Memory B cell (primary cell): ENCODE measurements around the gene IGFLR1.

Experiments
- ATAC-seq: fragments of 150-1000 bp; cut with Tn5 transposase; 2 replicates; pipeline ENCODE4 v1.10.0; 2021; ENCODE audit warnings: low read depth, mild to moderate bottlenecking, moderate library complexity
- DNase-seq, 2 donors: peaks; one replicate each; pipeline ENCODE4 v3.0.0; 2022; ENCODE audit warnings: low spot score in 2 of 2
- H3K27ac Mint-ChIP-seq: one replicate; pipeline ENCODE4 v1.8.0; 2022; ENCODE audit warnings: mild to moderate bottlenecking, moderate library complexity, mixed read lengths
- H3K27me3 Mint-ChIP-seq: one replicate; pipeline ENCODE4 v1.8.0; 2022; ENCODE audit warnings: mixed read lengths
- H3K36me3 Mint-ChIP-seq: one replicate; pipeline ENCODE4 v1.8.0; 2022; ENCODE audit warnings: mild to moderate bottlenecking, mixed read lengths
- H3K4me1 Mint-ChIP-seq: one replicate; pipeline ENCODE4 v1.8.0; 2022; ENCODE audit warnings: mixed read lengths
- H3K4me3 Mint-ChIP-seq: one replicate; pipeline ENCODE4 v1.8.0; 2022; ENCODE audit warnings: mild to moderate bottlenecking, moderate library complexity, mixed read lengths
- H3K9me3 Mint-ChIP-seq: one replicate; pipeline ENCODE4 v1.8.0; 2022; ENCODE audit warnings: mixed read lengths

IGFLR1 gene

GRCh38 chr19:35742121-35742724 lies at the start of gene IGFLR1:
Gene IGFLR1 (minus strand): TSS chr19:35742452. CDS start chr19:35741180, 1,272 bp downstream.
- peak; percentile 27 for ATAC-seq
- peaks cover 7% of the 10 kb centered on the region for H3K36me3 Mint-ChIP-seq
- peaks cover 22% of the 10 kb centered on the region for H3K4me1 Mint-ChIP-seq
- no peaks in the 10 kb centered on the region for H3K9me3 Mint-ChIP-seq
- peak; percentile 63 to 79 for DNase-seq
- peak within 1 kb of the TSS; percentile 99 for H3K27ac Mint-ChIP-seq
- H3K27me3 Mint-ChIP-seq: no peaks in the 10 kb centered on the region
- H3K4me3 Mint-ChIP-seq: peak within 1 kb of the TSS; percentile 98

- Mint-ChIP-seq H3K27ac (no peak overlapping the region), H3K4me3 (no peak overlapping the region), H3K27me3 (peaks cover 15% of the 10 kb centered on the region), H3K9me3 (no peaks in the 10 kb centered on the region), H3K4me1 (peaks cover 2% of the 10 kb centered on the region), H3K36me3 (no peaks in the 10 kb centered on the region)
- no peak for DNase-seq
- ATAC-seq: no peak
Observed at GRCh38 chr19:35791814-35792279, 49.6 kb upstream of the IGFLR1 start.

- no peaks in the 10 kb centered on the region for H3K4me1 Mint-ChIP-seq
- ATAC-seq (peak; percentile 44), DNase-seq (no peak)
- H3K27ac Mint-ChIP-seq: no peak overlapping the region
- H3K36me3 Mint-ChIP-seq: no peaks in the 10 kb centered on the region
- H3K9me3 Mint-ChIP-seq: no peaks in the 10 kb centered on the region
- H3K27me3 Mint-ChIP-seq: peaks cover 10% of the 10 kb centered on the region
- no peak overlapping the region for H3K4me3 Mint-ChIP-seq
Observed at GRCh38 chr19:35790981-35791813, 48.9 kb upstream of the IGFLR1 start.

GRCh38 chr19:35789978-35790944 lies 48.0 kb upstream of the IGFLR1 start:
- no peak for DNase-seq
- Mint-ChIP-seq H3K36me3 (no peaks in the 10 kb centered on the region), H3K9me3 (no peaks in the 10 kb centered on the region), H3K4me3 (no peak overlapping the region), H3K27me3 (peaks cover 6% of the 10 kb centered on the region), H3K4me1 (no peaks in the 10 kb centered on the region), H3K27ac (no peak overlapping the region)
- no peak for ATAC-seq

- Mint-ChIP-seq H3K4me1 (no peaks in the 10 kb centered on the region), H3K27ac (no peak overlapping the region), H3K9me3 (no peaks in the 10 kb centered on the region), H3K27me3 (peaks cover 6% of the 10 kb centered on the region), H3K4me3 (no peak overlapping the region), H3K36me3 (no peaks in the 10 kb centered on the region)
- no peak for DNase-seq
- no peak for ATAC-seq
Observed at GRCh38 chr19:35789195-35789977, 47.1 kb upstream of the IGFLR1 start.

- no peaks in the 10 kb centered on the region for H3K9me3 Mint-ChIP-seq
- H3K36me3 Mint-ChIP-seq: peaks cover under 1% of the 10 kb centered on the region
- H3K4me1 Mint-ChIP-seq: no peaks in the 10 kb centered on the region
- peaks cover 3% of the 10 kb centered on the region for H3K27me3 Mint-ChIP-seq
- H3K27ac Mint-ChIP-seq: no peak overlapping the region
- DNase-seq: no peak
- H3K4me3 Mint-ChIP-seq: no peak overlapping the region
- ATAC-seq: no peak
Observed at GRCh38 chr19:35788205-35788960, 46.1 kb upstream of the IGFLR1 start.

GRCh38 chr19:35787227-35787799 lies 45.1 kb upstream of the IGFLR1 start:
- H3K4me3 Mint-ChIP-seq: no peak overlapping the region
- DNase-seq: no peak
- no peaks in the 10 kb centered on the region for H3K27me3 Mint-ChIP-seq
- H3K27ac Mint-ChIP-seq: no peak overlapping the region
- ATAC-seq: no peak
- H3K36me3 Mint-ChIP-seq: peaks cover 6% of the 10 kb centered on the region
- no peaks in the 10 kb centered on the region for H3K9me3 Mint-ChIP-seq
- H3K4me1 Mint-ChIP-seq: no peaks in the 10 kb centered on the region

GRCh38 chr19:35786299-35787160 lies 44.3 kb upstream of the IGFLR1 start:
- H3K27me3 Mint-ChIP-seq: no peaks in the 10 kb centered on the region
- H3K4me3 Mint-ChIP-seq: no peak overlapping the region
- H3K9me3 Mint-ChIP-seq: no peaks in the 10 kb centered on the region
- no peaks in the 10 kb centered on the region for H3K4me1 Mint-ChIP-seq
- DNase-seq: no peak
- no peak overlapping the region for H3K27ac Mint-ChIP-seq
- no peak for ATAC-seq
- H3K36me3 Mint-ChIP-seq: peaks cover 6% of the 10 kb centered on the region

GRCh38 chr19:35785339-35785627 lies 43.0 kb upstream of the IGFLR1 start:
- Mint-ChIP-seq H3K36me3 (peaks cover 7% of the 10 kb centered on the region), H3K27me3 (no peaks in the 10 kb centered on the region), H3K4me3 (no peak overlapping the region), H3K4me1 (no peaks in the 10 kb centered on the region), H3K27ac (no peak overlapping the region), H3K9me3 (no peaks in the 10 kb centered on the region)
- DNase-seq (no peak), ATAC-seq (no peak)

GRCh38 chr19:35784503-35785338 lies 42.5 kb upstream of the IGFLR1 start:
- ATAC-seq (no peak), DNase-seq (no peak)
- no peaks in the 10 kb centered on the region for H3K27me3 Mint-ChIP-seq
- H3K27ac Mint-ChIP-seq: no peak overlapping the region
- H3K9me3 Mint-ChIP-seq: no peaks in the 10 kb centered on the region
- H3K4me1 Mint-ChIP-seq: no peaks in the 10 kb centered on the region
- H3K36me3 Mint-ChIP-seq: peaks cover 8% of the 10 kb centered on the region
- no peak overlapping the region for H3K4me3 Mint-ChIP-seq
